Measurements from ENCODE around the gene IRF7.
A peak's percentile ranks its signal among the peaks of the same experiment; 100 is the strongest.

IRF7 gene

DNA sequence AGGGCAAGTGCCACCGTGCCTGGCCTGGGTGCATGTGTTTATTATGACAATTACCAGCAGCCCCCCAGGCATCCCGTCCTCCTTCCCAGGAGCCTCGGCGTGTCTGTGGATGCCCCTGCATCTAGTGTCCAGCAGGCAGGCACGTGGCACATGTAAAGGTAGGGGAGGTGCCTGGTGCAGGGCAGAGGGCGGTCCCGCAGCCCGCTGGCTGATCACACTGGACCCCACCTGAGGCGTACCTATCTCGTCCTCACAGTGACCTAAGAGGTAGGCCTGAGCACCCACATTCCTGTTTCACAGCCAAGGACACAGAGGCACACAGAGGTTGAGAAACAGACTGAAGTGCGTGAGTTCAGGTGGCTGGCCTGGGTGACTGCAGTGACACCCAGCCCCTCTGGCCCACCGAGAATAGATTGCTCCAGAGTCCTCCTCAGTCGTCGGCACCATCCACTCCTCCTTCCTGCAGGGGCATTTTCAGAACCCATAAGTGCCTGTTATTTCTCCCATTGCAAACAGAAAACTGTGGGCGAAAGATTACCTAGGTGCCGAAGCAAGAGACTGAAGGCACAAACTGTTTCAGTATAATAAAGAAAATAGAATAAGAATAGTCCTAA is 42.5 kb downstream of the IRF7 start:
- TF ChIP-seq, protein P1, sequence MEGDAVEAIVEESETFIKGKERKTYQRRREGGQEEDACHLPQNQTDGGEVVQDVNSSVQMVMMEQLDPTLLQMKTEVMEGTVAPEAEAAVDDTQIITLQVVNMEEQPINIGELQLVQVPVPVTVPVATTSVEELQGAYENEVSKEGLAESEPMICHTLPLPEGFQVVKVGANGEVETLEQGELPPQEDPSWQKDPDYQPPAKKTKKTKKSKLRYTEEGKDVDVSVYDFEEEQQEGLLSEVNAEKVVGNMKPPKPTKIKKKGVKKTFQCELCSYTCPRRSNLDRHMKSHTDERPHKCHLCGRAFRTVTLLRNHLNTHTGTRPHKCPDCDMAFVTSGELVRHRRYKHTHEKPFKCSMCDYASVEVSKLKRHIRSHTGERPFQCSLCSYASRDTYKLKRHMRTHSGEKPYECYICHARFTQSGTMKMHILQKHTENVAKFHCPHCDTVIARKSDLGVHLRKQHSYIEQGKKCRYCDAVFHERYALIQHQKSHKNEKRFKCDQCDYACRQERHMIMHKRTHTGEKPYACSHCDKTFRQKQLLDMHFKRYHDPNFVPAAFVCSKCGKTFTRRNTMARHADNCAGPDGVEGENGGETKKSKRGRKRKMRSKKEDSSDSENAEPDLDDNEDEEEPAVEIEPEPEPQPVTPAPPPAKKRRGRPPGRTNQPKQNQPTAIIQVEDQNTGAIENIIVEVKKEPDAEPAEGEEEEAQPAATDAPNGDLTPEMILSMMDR (conservative IDR thresholded peaks at IDR 0.05; ENCODE audit: low read depth, low read length), result no peak
- no peak overlapping the region for H3K4me3 ChIP-seq (ENCODE audit: low read depth, low read length)
- DNase-seq (ENCODE audit: low read depth), result no peak

- TF ChIP-seq, protein P1 (conservative IDR thresholded peaks at IDR 0.05; ENCODE audit: low read depth, low read length), result no peak
- no peak overlapping the region for H3K4me3 ChIP-seq (ENCODE audit: low read depth, low read length)
- no peak for DNase-seq (ENCODE audit: low read depth)
These were observed 44.0 kb downstream of the IRF7 start for GRCh38 chr11:571802-572185.

DNA sequence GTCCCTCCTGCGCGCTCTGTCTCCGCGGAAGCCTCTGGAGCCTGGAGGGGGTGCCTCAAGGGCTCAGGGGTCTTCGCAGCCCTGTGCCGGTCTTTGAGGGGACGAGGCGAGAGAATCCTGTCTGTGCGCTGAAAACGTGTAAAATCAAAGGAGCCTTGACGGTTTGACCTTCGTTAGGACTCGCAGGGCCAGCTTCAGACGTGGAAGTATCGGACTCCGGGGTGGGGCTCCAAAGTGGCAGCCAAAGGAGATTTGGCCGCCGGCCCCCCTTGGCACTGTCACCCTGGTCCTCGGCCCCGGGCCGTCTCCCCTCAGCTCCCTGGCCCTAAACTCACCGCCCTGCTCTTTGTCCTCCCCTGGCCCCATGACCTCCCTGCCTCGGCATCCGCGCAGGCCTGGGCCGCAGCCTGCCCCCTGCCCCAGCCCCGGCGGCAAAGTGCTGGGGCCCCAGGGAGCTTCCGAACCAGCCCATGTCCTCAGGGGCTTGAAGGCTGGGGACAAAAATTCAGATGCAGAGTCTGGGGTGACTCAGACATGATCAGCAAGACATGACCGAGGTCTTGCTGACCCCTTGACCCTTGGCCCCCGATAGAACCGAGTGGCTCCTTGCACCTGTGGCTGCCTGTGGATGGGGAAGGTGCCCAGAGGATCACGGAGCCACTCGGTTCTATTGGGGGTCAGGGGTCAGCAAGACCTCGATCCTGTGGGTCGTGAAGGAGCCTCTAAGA is 46.4 kb downstream of the IRF7 start:
- DNase-seq (ENCODE audit: low read depth), result no peak
- TF ChIP-seq, protein P1 (conservative IDR thresholded peaks at IDR 0.05; ENCODE audit: low read depth, low read length), result no peak
- H3K4me3 ChIP-seq (ENCODE audit: low read depth, low read length), result peak overlapping the region; percentile 55

DNA sequence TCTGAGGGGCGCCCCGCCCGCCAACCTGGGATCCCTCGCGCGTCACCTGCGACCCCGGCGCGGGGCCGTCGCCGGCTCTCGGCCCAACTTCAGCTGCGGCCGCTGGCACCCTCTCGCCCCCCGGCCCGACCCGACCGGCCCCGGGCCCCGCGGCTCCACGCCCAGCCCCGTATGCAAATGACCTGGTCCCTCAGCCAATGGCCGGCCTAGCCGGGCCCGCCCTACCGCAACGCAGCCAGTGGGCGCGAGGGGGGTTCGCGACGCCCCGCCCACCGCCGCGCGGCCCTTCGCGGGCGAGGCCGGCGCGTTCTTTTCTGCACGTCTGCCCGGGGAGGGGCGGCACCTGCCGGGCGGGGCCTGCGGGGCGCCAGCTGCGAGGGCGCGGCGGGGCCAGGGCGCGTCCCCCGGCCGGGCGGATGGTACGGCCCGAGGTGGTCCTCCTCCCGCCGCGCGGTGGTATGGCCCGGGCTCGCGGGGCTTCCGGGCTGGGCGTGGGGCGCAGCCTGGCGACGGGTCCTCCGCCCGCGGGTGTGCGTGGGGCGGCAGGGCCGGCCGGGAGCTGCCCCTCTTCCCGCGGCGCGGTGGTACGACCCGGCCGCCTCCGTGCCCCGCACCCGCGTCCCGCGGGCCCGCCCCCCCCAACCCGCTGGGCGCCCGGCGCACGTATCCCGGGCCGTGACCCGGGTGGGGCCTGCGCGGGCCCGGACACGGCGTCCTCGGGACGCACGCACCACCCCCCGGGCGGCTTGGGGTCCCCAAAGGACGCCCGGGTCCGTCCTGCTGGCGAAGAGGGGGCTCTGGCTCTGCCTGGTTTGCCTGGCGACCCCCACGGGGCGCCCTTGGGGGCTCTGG is 47.2 kb downstream of the IRF7 start:
- peak; percentile 86 for DNase-seq (ENCODE audit: low read depth)
- peak overlapping the region; percentile 64 for H3K4me3 ChIP-seq (ENCODE audit: low read depth, low read length)
- TF ChIP-seq, protein P1 (conservative IDR thresholded peaks at IDR 0.05; ENCODE audit: low read depth, low read length), result no peak

GRCh38 chr11:567629-568292 is 48.0 kb downstream of the IRF7 start:
- no peak for DNase-seq (ENCODE audit: low read depth)
- TF ChIP-seq, protein P1 (conservative IDR thresholded peaks at IDR 0.05; ENCODE audit: low read depth, low read length), result no peak
- peak overlapping the region; percentile 64 for H3K4me3 ChIP-seq (ENCODE audit: low read depth, low read length)

DNA sequence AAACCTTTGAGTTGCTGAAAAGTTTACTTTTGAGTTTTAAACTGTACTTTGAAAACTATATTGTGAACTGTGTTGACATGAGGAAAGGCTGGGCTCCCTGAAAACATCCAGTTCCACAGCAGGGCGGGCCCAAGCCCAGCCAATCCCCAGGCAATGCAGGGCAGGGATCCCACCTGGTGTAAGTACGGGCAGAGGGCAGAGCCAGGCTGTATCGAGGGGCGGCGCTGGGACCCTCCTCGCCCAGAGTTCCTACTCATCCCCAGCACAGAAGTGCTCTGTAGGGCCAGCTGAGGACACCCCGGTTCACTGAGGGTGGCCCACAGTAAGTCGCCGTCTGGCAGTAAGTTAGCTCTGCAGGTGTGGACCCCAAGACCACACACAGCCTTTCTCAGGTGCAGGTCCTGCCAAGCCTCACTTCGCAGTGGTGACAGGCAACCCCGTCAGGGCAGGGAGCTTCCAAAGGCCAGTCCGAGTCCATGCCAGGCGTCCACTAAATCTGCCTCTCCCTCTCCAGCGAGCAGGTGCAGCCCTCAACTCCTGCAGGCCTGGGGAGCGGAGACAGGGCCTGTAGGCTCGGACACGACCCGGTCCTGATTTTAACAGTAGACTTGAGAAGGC is 48.6 kb downstream of the IRF7 start:
- TF ChIP-seq, protein P1 (conservative IDR thresholded peaks at IDR 0.05; ENCODE audit: low read depth, low read length), result no peak
- DNase-seq (ENCODE audit: low read depth), result no peak
- peak overlapping the region; percentile 64 for H3K4me3 ChIP-seq (ENCODE audit: low read depth, low read length)

All from choroid plexus epithelial cell (primary cell).